DMS153 (cell line): Measurements from ENCODE around the gene GNAZ.
"Not testable (repeated sequence)": the region's sequence is repeated elsewhere in the genome, so short reads cannot be mapped to it uniquely, and the experiment has no call there.

Experiments
- DNase-seq: peaks from one replicate; lab custom pipeline; 2025; lab: John Stamatoyannopoulos, UW

Gene GNAZ

GRCh38 chr22:23133922-23134321 lies 63.6 kb downstream of the GNAZ start:
- no peak for DNase-seq

GRCh38 chr22:23136991-23137390 lies 66.7 kb downstream of the GNAZ start:
- not testable (repeated sequence) for DNase-seq

- DNase-seq = no peak
Measured at GRCh38 chr22:23137468-23137867, 67.1 kb downstream of the GNAZ start.

GRCh38 chr22:23137905-23138561 lies 67.7 kb downstream of the GNAZ start:
- DNase-seq = peak; percentile 7

- no peak for DNase-seq
Measured at GRCh38 chr22:23138584-23139435, 68.5 kb downstream of the GNAZ start.

- no peak for DNase-seq
Measured at GRCh38 chr22:23140385-23140784, 70.1 kb downstream of the GNAZ start.

- DNase-seq = no peak
Measured at GRCh38 chr22:23142546-23143105, 72.3 kb downstream of the GNAZ start.

GRCh38 chr22:23143119-23143518 lies 72.8 kb downstream of the GNAZ start:
- DNase-seq = no peak

GRCh38 chr22:23144432-23144831 lies 74.1 kb downstream of the GNAZ start:
- no peak for DNase-seq

- peak; percentile 99 for DNase-seq
Measured at GRCh38 chr22:23144932-23145877, 74.9 kb downstream of the GNAZ start, which contains the start of gene RAB36. Gene RAB36 (plus strand): TSS chr22:23145477. CDS start chr22:23146617, 1,140 bp downstream.

GRCh38 chr22:23145878-23146470 lies 75.7 kb downstream of the GNAZ start:
- DNase-seq = no peak

GRCh38 chr22:23146478-23147205 lies 76.3 kb downstream of the GNAZ start:
- DNase-seq = no peak

GRCh38 chr22:23147617-23148387 lies 77.5 kb downstream of the GNAZ start:
- peak; percentile 58 for DNase-seq

- DNase-seq = no peak
Measured at GRCh38 chr22:23149743-23150238, 79.5 kb downstream of the GNAZ start.

- no peak for DNase-seq
Measured at GRCh38 chr22:23150762-23151161, 80.4 kb downstream of the GNAZ start.

GRCh38 chr22:23151827-23152226 lies 81.5 kb downstream of the GNAZ start:
- no peak for DNase-seq

GRCh38 chr22:23152238-23153114 lies 82.2 kb downstream of the GNAZ start:
- no peak for DNase-seq

GRCh38 chr22:23153994-23154393 lies 83.7 kb downstream of the GNAZ start:
- no peak for DNase-seq

- DNase-seq = no peak
Measured at GRCh38 chr22:23154461-23154860, 84.1 kb downstream of the GNAZ start.
